ENCODE measurements around the gene RASGRP3.

The RASGRP3 gene

GRCh38 chr2:33476131-33476792, at the start of gene RASGRP3:
TSS of gene RASGRP3 (plus strand) at chr2:33476649. CDS start at chr2:33515137, 38,488 bp downstream.
- no peak within 1 kb of the TSS for H3K4me3 ChIP-seq (ENCODE audit: insufficient read length, low read depth)
- no peak within 1 kb of the TSS for H3K9ac ChIP-seq (ENCODE audit: insufficient read length, low read depth)
- TF ChIP-seq YY1 (IDR thresholded peaks at IDR 0.05; ENCODE audit: insufficient read depth, insufficient read length) (no peak), ZNF274 (IDR thresholded peaks at IDR 0.05; ENCODE audit: low read depth, low read length) (no peak), SUZ12 (IDR thresholded peaks at IDR 0.05; ENCODE audit: extremely low read depth, insufficient read depth, insufficient read length) (no peak)
- H3K4me1 ChIP-seq (ENCODE audit: insufficient read depth, insufficient read length): no peaks in the 10 kb centered on the region
- H3K9me3 ChIP-seq (ENCODE audit: insufficient read depth, low read length): no peaks in the 10 kb centered on the region
- DNase-seq (ENCODE audit: low read depth, low spot score): no peak
- H3K36me3 ChIP-seq (ENCODE audit: insufficient read depth, insufficient read length, low read length): no peaks in the 10 kb centered on the region
- no peaks in the 10 kb centered on the region for H3K27me3 ChIP-seq (ENCODE audit: insufficient read depth, insufficient read length)

GRCh38 chr2:33426666-33427231, 49.7 kb upstream of the RASGRP3 start:
- Histone ChIP-seq H3K9ac (ENCODE audit: insufficient read length, low read depth) (no peak overlapping the region), H3K4me1 (ENCODE audit: insufficient read depth, insufficient read length) (no peaks in the 10 kb centered on the region), H3K36me3 (ENCODE audit: insufficient read depth, insufficient read length, low read length) (no peaks in the 10 kb centered on the region), H3K27me3 (ENCODE audit: insufficient read depth, insufficient read length) (no peaks in the 10 kb centered on the region), H3K9me3 (ENCODE audit: insufficient read depth, low read length) (no peaks in the 10 kb centered on the region), H3K4me3 (ENCODE audit: insufficient read length, low read depth) (no peak overlapping the region)
- no peak for DNase-seq (ENCODE audit: low read depth, low spot score)
- TF ChIP-seq SUZ12 (IDR thresholded peaks at IDR 0.05; ENCODE audit: extremely low read depth, insufficient read depth, insufficient read length) (no peak), ZNF274 (IDR thresholded peaks at IDR 0.05; ENCODE audit: low read depth, low read length) (no peak), YY1 (IDR thresholded peaks at IDR 0.05; ENCODE audit: insufficient read depth, insufficient read length) (no peak)

GRCh38 chr2:33430077-33430476, 46.4 kb upstream of the RASGRP3 start:
- Histone ChIP-seq H3K27me3 (ENCODE audit: insufficient read depth, insufficient read length) (no peaks in the 10 kb centered on the region), H3K4me1 (ENCODE audit: insufficient read depth, insufficient read length) (no peaks in the 10 kb centered on the region), H3K9me3 (ENCODE audit: insufficient read depth, low read length) (no peaks in the 10 kb centered on the region), H3K36me3 (ENCODE audit: insufficient read depth, insufficient read length, low read length) (no peaks in the 10 kb centered on the region), H3K4me3 (ENCODE audit: insufficient read length, low read depth) (no peak overlapping the region), H3K9ac (ENCODE audit: insufficient read length, low read depth) (no peak overlapping the region)
- no peak for DNase-seq (ENCODE audit: low read depth, low spot score)
- TF ChIP-seq ZNF274 (IDR thresholded peaks at IDR 0.05; ENCODE audit: low read depth, low read length) (no peak), YY1 (IDR thresholded peaks at IDR 0.05; ENCODE audit: insufficient read depth, insufficient read length) (no peak), SUZ12 (IDR thresholded peaks at IDR 0.05; ENCODE audit: extremely low read depth, insufficient read depth, insufficient read length) (no peak)

GRCh38 chr2:33430856-33431255, 45.6 kb upstream of the RASGRP3 start:
- Histone ChIP-seq H3K27me3 (ENCODE audit: insufficient read depth, insufficient read length) (no peaks in the 10 kb centered on the region), H3K36me3 (ENCODE audit: insufficient read depth, insufficient read length, low read length) (no peaks in the 10 kb centered on the region), H3K9me3 (ENCODE audit: insufficient read depth, low read length) (no peaks in the 10 kb centered on the region), H3K4me1 (ENCODE audit: insufficient read depth, insufficient read length) (no peaks in the 10 kb centered on the region), H3K9ac (ENCODE audit: insufficient read length, low read depth) (no peak overlapping the region), H3K4me3 (ENCODE audit: insufficient read length, low read depth) (no peak overlapping the region)
- no peak for DNase-seq (ENCODE audit: low read depth, low spot score)
- TF ChIP-seq SUZ12 (IDR thresholded peaks at IDR 0.05; ENCODE audit: extremely low read depth, insufficient read depth, insufficient read length) (no peak), YY1 (IDR thresholded peaks at IDR 0.05; ENCODE audit: insufficient read depth, insufficient read length) (no peak), ZNF274 (IDR thresholded peaks at IDR 0.05; ENCODE audit: low read depth, low read length) (no peak)

- H3K27me3 ChIP-seq (ENCODE audit: insufficient read depth, insufficient read length): no peaks in the 10 kb centered on the region
- H3K36me3 ChIP-seq (ENCODE audit: insufficient read depth, insufficient read length, low read length): no peaks in the 10 kb centered on the region
- no peaks in the 10 kb centered on the region for H3K9me3 ChIP-seq (ENCODE audit: insufficient read depth, low read length)
- H3K9ac ChIP-seq (ENCODE audit: insufficient read length, low read depth): no peak overlapping the region
- DNase-seq (ENCODE audit: low read depth, low spot score): no peak
- TF ChIP-seq YY1 (IDR thresholded peaks at IDR 0.05; ENCODE audit: insufficient read depth, insufficient read length): no peak
- no peak for TF ChIP-seq ZNF274 (IDR thresholded peaks at IDR 0.05; ENCODE audit: low read depth, low read length)
- TF ChIP-seq SUZ12 (IDR thresholded peaks at IDR 0.05; ENCODE audit: extremely low read depth, insufficient read depth, insufficient read length): no peak
- H3K4me3 ChIP-seq (ENCODE audit: insufficient read length, low read depth): no peak overlapping the region
- H3K4me1 ChIP-seq (ENCODE audit: insufficient read depth, insufficient read length): no peaks in the 10 kb centered on the region
These were observed 43.6 kb upstream of the RASGRP3 start for GRCh38 chr2:33432871-33433270.

GRCh38 chr2:33433279-33434235, 42.9 kb upstream of the RASGRP3 start:
- no peak for TF ChIP-seq YY1 (IDR thresholded peaks at IDR 0.05; ENCODE audit: insufficient read depth, insufficient read length)
- no peak for TF ChIP-seq ZNF274 (IDR thresholded peaks at IDR 0.05; ENCODE audit: low read depth, low read length)
- no peak for TF ChIP-seq SUZ12 (IDR thresholded peaks at IDR 0.05; ENCODE audit: extremely low read depth, insufficient read depth, insufficient read length)
- Histone ChIP-seq H3K36me3 (ENCODE audit: insufficient read depth, insufficient read length, low read length) (no peaks in the 10 kb centered on the region), H3K27me3 (ENCODE audit: insufficient read depth, insufficient read length) (no peaks in the 10 kb centered on the region), H3K4me3 (ENCODE audit: insufficient read length, low read depth) (no peak overlapping the region), H3K9ac (ENCODE audit: insufficient read length, low read depth) (no peak overlapping the region), H3K9me3 (ENCODE audit: insufficient read depth, low read length) (no peaks in the 10 kb centered on the region), H3K4me1 (ENCODE audit: insufficient read depth, insufficient read length) (no peaks in the 10 kb centered on the region)
- DNase-seq (ENCODE audit: low read depth, low spot score): no peak

GRCh38 chr2:33435518-33435917, 40.9 kb upstream of the RASGRP3 start:
- H3K9ac ChIP-seq (ENCODE audit: insufficient read length, low read depth): no peak overlapping the region
- no peak for DNase-seq (ENCODE audit: low read depth, low spot score)
- no peak overlapping the region for H3K4me3 ChIP-seq (ENCODE audit: insufficient read length, low read depth)
- no peaks in the 10 kb centered on the region for H3K36me3 ChIP-seq (ENCODE audit: insufficient read depth, insufficient read length, low read length)
- no peaks in the 10 kb centered on the region for H3K9me3 ChIP-seq (ENCODE audit: insufficient read depth, low read length)
- H3K27me3 ChIP-seq (ENCODE audit: insufficient read depth, insufficient read length): no peaks in the 10 kb centered on the region
- TF ChIP-seq SUZ12 (IDR thresholded peaks at IDR 0.05; ENCODE audit: extremely low read depth, insufficient read depth, insufficient read length) (no peak), ZNF274 (IDR thresholded peaks at IDR 0.05; ENCODE audit: low read depth, low read length) (no peak), YY1 (IDR thresholded peaks at IDR 0.05; ENCODE audit: insufficient read depth, insufficient read length) (no peak)
- H3K4me1 ChIP-seq (ENCODE audit: insufficient read depth, insufficient read length): no peaks in the 10 kb centered on the region

Measured in NT2/D1 (cell line).